ENCODE results near the gene MCF2L.
A peak's percentile ranks its signal among the peaks of the same experiment; 100 is the strongest.

Gene MCF2L

GRCh38 chr13:113113846-113114271, 144.8 kb downstream of the MCF2L start:
- DNase-seq (ENCODE audit: low spot score): no peak

GRCh38 chr13:113114511-113115362, 145.7 kb downstream of the MCF2L start:
- no peak for DNase-seq (ENCODE audit: low spot score)

GRCh38 chr13:113115363-113116205, 146.6 kb downstream of the MCF2L start:
- no peak for DNase-seq (ENCODE audit: low spot score)

- no peak for DNase-seq (ENCODE audit: low spot score)
Measured at GRCh38 chr13:113116206-113116800, 147.3 kb downstream of the MCF2L start.

- no peak for DNase-seq (ENCODE audit: low spot score)
Measured at GRCh38 chr13:113116871-113117271, 147.9 kb downstream of the MCF2L start.

GRCh38 chr13:113117335-113117872, 148.4 kb downstream of the MCF2L start:
- no peak for DNase-seq (ENCODE audit: low spot score)

GRCh38 chr13:113117911-113118260, 148.9 kb downstream of the MCF2L start:
- no peak for DNase-seq (ENCODE audit: low spot score)

GRCh38 chr13:113118261-113119021, 149.4 kb downstream of the MCF2L start:
- no peak for DNase-seq (ENCODE audit: low spot score)

GRCh38 chr13:113119166-113119821, 150.3 kb downstream of the MCF2L start:
- DNase-seq (ENCODE audit: low spot score): no peak

GRCh38 chr13:113119822-113120189, 150.8 kb downstream of the MCF2L start:
- no peak for DNase-seq (ENCODE audit: low spot score)

- no peak for DNase-seq (ENCODE audit: low spot score)
Measured at GRCh38 chr13:113120300-113121182, 151.5 kb downstream of the MCF2L start.

GRCh38 chr13:113121183-113121927, 152.3 kb downstream of the MCF2L start:
- DNase-seq (ENCODE audit: low spot score): no peak

- no peak for DNase-seq (ENCODE audit: low spot score)
Measured at GRCh38 chr13:113121928-113122471, 153.0 kb downstream of the MCF2L start.

- peak; percentile 75 for DNase-seq (ENCODE audit: low spot score)
Measured at GRCh38 chr13:113122550-113123225, 153.7 kb downstream of the MCF2L start, which contains the start of gene F10. Gene F10 (plus strand): TSS chr13:113122799. CDS start chr13:113122856, 57 bp downstream.

GRCh38 chr13:113123226-113124201, 154.5 kb downstream of the MCF2L start:
- DNase-seq (ENCODE audit: low spot score): no peak

GRCh38 chr13:113124211-113124970, 155.4 kb downstream of the MCF2L start:
- DNase-seq (ENCODE audit: low spot score): no peak
